Astrocyte of the cerebellum (primary cell): ENCODE measurements around the gene WNT4.

ENCODE experiments used
- DNase-seq: peaks from one replicate; pipeline ENCODE4 v3.0.0-alpha.2; 2011; ENCODE audit warnings: low read depth
- H3K4me3 ChIP-seq: 2 replicates; pipeline ENCODE4 v1.5.1; 2011; ENCODE audit warnings: mild to moderate bottlenecking, low read depth, low read length, moderate library complexity
- in situ Hi-C: cut with HindIII; loops from 2 replicates; pipeline ENCODE4 v1.10.0; 2017; ENCODE audit warnings: low sequenced_read_pairs
- TF ChIP-seq, protein P1 (sequence below): IDR thresholded peaks from 2 replicates; pipeline ENCODE4 v1.5.1; 2012; ENCODE audit warnings: low read length, low read depth, moderate library complexity, mild to moderate bottlenecking; ENCODE audit errors: missing control alignments

WNT4 gene

DNA sequence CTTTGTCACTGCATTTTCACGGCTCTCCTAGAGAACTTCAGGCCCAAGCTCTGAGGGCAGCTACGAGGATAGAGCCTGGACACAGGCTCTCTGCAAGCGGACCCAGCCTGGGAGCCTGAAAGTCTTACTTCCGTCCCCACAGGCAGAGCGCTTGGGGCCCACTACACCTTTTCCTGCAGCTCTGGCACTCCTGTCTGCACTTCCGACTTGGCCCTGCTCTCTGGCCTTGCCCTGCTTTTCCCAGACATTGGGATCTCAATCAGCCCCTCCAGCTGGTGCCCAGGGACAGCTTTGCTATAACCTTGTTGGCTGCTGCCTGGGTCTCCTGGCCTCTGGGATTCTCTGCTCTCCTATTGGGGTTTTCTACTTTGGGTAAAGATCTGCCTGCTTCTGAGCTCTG is 27.6 kb downstream of the WNT4 start:
- in situ Hi-C loops = loop anchor here (25.0 kb wide), 1 partner anchor 272 kb away; no protein-coding TSS in a partner anchor
- no peak for DNase-seq
- H3K4me3 ChIP-seq = no peak overlapping the region
- TF ChIP-seq, protein P1, sequence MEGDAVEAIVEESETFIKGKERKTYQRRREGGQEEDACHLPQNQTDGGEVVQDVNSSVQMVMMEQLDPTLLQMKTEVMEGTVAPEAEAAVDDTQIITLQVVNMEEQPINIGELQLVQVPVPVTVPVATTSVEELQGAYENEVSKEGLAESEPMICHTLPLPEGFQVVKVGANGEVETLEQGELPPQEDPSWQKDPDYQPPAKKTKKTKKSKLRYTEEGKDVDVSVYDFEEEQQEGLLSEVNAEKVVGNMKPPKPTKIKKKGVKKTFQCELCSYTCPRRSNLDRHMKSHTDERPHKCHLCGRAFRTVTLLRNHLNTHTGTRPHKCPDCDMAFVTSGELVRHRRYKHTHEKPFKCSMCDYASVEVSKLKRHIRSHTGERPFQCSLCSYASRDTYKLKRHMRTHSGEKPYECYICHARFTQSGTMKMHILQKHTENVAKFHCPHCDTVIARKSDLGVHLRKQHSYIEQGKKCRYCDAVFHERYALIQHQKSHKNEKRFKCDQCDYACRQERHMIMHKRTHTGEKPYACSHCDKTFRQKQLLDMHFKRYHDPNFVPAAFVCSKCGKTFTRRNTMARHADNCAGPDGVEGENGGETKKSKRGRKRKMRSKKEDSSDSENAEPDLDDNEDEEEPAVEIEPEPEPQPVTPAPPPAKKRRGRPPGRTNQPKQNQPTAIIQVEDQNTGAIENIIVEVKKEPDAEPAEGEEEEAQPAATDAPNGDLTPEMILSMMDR = no peak

DNA sequence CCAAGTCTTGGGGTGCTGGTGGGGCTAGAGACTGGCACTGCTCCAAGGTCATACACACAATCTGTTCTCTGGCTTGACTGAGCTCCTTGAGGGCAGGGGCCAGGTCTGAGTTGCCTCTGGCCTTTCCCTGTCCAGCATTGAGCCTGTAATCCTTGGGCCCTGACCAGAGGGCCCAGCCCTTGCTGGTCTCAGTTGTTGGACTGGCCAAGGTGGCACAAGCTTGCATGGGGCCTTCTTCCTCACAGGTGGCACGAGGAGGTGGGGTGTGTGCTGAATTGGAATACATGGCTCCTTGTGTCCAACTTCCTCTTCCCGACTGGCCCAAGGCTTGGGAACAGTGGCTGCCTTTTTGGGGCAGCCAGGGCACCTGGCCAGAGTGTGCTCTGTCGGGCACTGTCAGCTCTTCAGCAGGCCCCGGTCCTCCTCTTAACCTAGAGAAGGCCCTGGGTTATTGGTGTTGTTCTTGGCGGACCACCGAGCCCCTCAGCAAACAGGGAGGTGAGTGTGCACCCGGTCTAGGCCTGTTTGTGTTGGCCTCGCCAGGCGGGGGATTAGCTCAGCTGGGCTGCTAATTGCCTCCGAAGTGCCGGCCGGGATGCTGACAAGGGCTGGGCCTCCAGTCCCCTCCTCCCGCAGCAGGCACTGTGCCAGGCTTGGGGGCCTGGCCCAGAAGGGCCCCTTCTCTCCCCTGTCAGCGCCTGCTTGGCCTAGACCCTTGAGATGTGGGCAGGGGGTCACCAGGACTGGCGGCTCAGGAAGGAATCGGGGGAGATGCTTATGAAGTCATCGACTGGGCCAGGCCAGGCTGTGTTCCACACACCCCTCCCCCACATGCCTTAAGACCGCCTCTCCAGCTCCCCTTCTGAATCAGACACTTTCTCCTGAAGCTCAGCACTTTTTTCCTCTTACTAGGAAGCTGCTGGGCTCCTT is 28.5 kb downstream of the WNT4 start:
- TF ChIP-seq, protein P1 = no peak
- H3K4me3 ChIP-seq = no peak overlapping the region
- peak; percentile 59 for DNase-seq
- in situ Hi-C loops = loop anchor here (5.0 to 25.0 kb wide), 3 partner anchors 62 to 273 kb away; partner anchors contain the start of gene CDC42

DNA sequence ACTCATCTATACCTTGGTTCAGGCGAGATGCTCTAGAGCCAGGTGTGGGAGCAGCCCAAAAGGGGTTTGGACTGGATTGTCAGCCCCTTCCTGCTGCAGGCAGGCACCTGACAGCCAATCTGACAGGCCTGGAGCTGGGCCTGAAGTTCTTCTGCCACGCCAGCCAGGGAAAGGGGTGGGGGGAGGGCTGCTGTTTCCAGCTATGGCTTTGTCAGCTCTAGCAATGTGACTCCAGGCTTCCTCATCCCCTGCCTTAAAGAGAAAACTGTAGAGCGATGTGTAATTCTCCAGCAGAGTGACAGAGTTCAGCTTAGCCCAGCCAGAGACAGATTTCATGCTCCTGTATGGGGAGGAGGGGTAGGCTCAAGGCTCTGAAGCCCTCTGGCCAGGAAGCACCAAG is 30.3 kb downstream of the WNT4 start:
- no peak overlapping the region for H3K4me3 ChIP-seq
- no peak for DNase-seq
- in situ Hi-C loops = loop anchor here (5.0 to 25.0 kb wide), 3 partner anchors 60 to 275 kb away; partner anchors contain the start of gene CDC42
- TF ChIP-seq, protein P1 = no peak

DNA sequence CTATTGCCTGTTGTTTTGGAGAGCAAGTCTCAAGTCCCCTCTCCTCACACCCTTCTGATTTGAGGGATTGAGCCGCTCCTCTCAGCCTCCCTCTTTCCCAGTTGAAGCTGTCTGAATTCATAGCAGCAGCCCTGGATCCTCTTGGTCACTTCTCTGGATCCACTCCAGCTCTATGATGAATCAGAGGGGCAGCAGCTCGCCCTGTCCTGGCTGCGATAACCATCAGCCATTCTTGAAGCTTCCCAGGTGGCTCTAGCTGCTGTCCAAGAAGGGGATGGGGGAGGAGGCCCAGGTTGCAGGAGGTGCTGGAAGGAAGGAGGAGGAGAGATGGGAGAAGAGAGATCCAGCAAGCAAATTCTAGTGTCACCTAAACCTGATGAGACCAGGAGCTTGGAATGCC is 31.3 kb downstream of the WNT4 start:
- no peak overlapping the region for H3K4me3 ChIP-seq
- in situ Hi-C loops = loop anchor here (5.0 to 25.0 kb wide), 3 partner anchors 59 to 276 kb away; partner anchors contain the start of gene CDC42
- peak; percentile 20 for DNase-seq
- TF ChIP-seq, protein P1 = no peak

DNA sequence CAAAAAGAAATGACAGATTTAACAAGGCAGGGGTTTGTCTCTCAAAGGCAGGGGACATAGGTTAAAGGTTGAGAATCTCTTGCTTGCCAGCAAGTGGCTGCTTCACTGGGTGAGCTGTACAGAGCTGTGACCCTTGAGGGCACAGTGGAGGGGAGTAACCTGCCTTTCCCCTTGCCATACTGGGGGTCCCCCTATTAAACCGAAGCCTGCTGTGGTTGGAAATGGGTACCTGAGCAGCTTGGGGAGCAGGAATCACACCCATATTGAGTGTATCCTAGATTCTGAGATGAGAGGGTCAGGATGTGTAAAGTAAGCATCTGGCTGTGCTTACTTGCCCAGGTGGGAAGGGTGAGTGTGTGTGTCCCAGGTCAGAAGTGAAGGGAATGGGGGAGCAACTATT is 31.8 kb downstream of the WNT4 start:
- DNase-seq = no peak
- TF ChIP-seq, protein P1 = no peak
- in situ Hi-C loops = loop anchor here (5.0 to 25.0 kb wide), 3 partner anchors 59 to 276 kb away; partner anchors contain the start of gene CDC42
- H3K4me3 ChIP-seq = no peak overlapping the region

DNA sequence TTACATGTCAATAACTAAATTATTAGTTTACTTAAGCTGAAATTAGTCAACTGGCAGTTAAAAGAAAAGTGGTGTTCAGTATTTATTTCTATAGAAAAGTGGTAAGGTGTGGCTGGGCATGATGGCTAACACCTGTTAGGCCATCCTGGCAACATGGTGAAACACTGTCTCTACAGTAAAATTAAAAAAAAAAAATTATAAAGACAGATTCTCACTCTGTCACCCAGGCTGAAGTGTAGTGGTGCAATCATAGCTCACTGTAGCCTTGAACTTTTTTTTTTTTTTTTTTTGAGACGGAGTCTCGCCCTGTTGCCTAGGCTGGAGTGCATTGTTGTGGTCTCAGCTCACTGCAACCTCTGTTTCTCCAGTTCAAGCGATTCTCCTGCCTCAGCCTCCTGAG is 32.9 kb downstream of the WNT4 start:
- in situ Hi-C loops = loop anchor here (5.0 to 25.0 kb wide), 3 partner anchors 58 to 277 kb away; partner anchors contain the start of gene CDC42
- DNase-seq = no peak
- no peak overlapping the region for H3K4me3 ChIP-seq
- TF ChIP-seq, protein P1 = no peak
